NCI-H2227 treated with DMSO at 0.1 percent for 48 hours (cell line): ENCODE measurements around the gene ZBTB38.

ENCODE experiments used
- DNase-seq: peaks from one replicate; lab custom pipeline; 2025; lab: John Stamatoyannopoulos, UW

Gene ZBTB38

GRCh38 chr3:141388395-141388794 lies 20.1 kb downstream of the ZBTB38 start:
- peak; percentile 29 for DNase-seq

- peak; percentile 10 for DNase-seq
These were observed 20.7 kb downstream of the ZBTB38 start for GRCh38 chr3:141388823-141389621.

- DNase-seq: no peak
These were observed 21.4 kb downstream of the ZBTB38 start for GRCh38 chr3:141389703-141390102.

- DNase-seq: no peak
These were observed 22.4 kb downstream of the ZBTB38 start for GRCh38 chr3:141390747-141391146.

GRCh38 chr3:141391298-141391990 lies 23.1 kb downstream of the ZBTB38 start:
- no peak for DNase-seq

GRCh38 chr3:141391991-141392316 lies 23.6 kb downstream of the ZBTB38 start:
- DNase-seq: no peak

DNA sequence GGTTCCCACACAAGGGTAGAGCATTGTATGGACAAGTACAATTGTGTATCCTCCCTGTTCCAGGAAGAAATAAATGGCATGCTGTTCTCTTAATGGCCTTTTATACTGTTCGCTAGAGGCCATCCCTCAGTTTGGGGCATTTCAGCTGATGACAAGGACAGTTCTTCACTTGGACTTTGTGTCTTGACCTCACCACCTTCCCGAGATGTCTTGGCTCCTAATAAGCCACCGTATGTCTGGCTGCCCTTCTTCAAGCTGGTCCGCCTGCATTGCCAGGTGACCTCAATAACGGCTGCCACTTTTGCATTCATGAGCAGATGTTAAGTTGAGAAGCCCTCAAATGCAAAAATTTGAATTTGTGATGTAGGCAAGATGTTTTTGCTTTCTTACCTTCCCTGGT lies 24.1 kb downstream of the ZBTB38 start:
- DNase-seq: no peak

- DNase-seq: peak; percentile 66
These were observed 24.8 kb downstream of the ZBTB38 start for GRCh38 chr3:141392897-141393734.

DNA sequence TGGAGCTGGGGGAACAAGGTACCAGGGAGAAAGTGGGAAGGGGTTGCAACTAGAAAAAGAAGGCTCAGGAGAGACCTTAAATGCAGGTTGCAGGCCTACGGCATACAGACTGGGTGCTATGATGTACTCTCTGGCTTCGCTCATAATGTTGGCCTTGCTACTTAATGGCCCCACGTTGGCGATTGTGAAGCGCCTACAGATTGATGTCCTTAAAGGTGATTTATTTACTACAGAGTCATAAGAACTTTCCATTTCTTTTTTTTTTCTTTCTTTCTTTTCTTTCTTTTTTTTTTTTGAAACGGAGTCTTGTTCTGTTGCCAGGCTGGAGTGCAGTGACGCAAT lies 25.4 kb downstream of the ZBTB38 start:
- no peak for DNase-seq

- no peak for DNase-seq
These were observed 26.3 kb downstream of the ZBTB38 start for GRCh38 chr3:141394560-141394959.

GRCh38 chr3:141395005-141395589 lies 26.8 kb downstream of the ZBTB38 start:
- no peak for DNase-seq

GRCh38 chr3:141397996-141398395 lies 29.7 kb downstream of the ZBTB38 start:
- no peak for DNase-seq

- no peak for DNase-seq
These were observed 30.9 kb downstream of the ZBTB38 start for GRCh38 chr3:141399200-141399599.

GRCh38 chr3:141400073-141400971 lies 32.0 kb downstream of the ZBTB38 start:
- no peak for DNase-seq

GRCh38 chr3:141401095-141401494 lies 32.8 kb downstream of the ZBTB38 start:
- no peak for DNase-seq

DNA sequence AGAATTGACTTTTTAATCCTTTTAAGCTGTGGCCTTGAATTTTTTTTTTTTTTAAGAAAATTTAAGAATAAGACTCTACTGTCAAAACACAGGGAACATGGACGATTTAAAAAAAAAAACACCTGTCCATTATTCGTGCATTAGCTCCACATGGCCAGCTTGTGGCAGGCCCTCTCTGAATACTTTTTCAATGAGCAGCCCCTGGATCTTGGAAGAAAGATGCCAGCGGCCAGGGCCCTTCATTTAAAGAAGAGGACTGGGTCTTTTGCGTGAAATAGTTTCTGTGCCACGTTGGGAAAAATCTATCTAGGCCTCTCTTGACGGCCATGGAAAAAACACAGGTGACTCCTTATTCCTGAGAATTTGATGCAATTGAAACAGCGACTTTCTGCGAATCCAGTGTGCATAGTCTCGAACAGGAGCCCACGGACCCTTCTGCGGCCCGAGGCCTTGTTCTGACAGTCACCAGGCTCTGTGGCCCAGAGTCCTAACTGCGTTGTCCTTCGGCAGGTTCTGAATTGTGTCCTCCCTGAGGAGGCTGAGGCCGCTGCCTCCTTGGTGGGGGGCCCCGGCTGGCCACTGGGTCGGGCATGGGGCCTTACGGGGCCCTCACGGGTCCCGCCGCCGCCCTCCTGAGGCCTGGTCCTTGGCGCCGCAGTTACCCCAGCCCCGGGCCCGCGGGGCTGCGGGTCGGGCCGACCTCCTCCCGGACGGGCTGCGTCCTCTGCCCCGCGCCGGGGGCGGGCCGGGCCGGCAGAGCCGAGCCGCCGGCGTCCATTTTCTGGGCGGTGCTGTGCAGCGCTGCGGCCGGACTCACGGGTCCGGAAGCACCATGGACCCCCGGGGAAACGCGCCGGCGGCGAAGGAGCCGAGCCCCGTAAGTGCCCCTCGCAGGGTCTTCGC lies 33.5 kb downstream of the ZBTB38 start:
- DNase-seq: no peak

DNA sequence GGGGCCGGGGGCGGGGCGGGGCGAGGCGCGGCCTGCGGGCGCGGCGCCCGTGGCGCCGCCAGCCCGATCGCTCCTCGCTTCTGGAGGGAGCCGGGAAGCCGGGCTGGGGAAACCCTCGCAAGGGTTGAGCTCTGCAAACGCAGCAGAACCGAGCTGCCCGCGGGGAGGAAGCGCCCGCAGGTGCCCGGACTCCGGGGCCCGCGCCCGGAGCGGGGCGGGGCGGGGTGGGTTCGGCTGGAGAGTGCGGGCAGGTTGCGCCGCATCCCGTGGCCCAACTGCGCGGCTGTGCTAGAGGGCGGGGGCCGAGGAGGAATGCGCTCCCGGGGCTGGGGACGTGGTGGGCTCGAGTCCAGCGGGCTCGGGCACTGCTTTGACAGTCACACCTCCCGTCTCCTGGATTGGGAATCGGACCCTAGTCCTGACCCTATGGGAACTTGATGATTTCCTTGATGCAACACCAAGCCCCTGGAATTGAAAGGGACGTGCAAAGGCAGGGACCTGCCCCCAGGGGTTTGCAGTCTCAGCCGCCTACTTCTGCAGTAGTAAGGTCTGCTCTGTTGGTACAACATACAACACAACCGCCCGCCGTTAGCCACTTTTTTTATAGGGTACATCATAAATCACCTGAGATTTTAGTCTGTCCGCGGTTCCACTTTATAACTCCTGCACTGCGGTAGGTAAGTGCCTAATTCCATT lies 34.3 kb downstream of the ZBTB38 start:
- DNase-seq: peak; percentile 40

- DNase-seq: no peak
These were observed 35.3 kb downstream of the ZBTB38 start for GRCh38 chr3:141403576-141403975.

GRCh38 chr3:141405025-141405424 lies 36.7 kb downstream of the ZBTB38 start:
- DNase-seq: no peak

- no peak for DNase-seq
These were observed 37.3 kb downstream of the ZBTB38 start for GRCh38 chr3:141405591-141405990.
